MCF 10A (cell line): ENCODE results near the gene ESPNL. TPM values are rescaled to one million over a fixed set of nuclear protein-coding genes. Genes with fewer than 3 reads are reported as not detected.

Experiments used
- BruUV-seq: library from RNA; stranded (reverse); fragments of 400-500 nt; replicated peaks from 2 replicates; lab custom pipeline; 2021; lab: Mats Ljungman, UMichigan
- CTCF ChIA-PET: fragments of 300-600 bp; sonication (Branson Sonifier 250); formaldehyde crosslinking; extraction: SDS; loops from one replicate; lab custom pipeline; 2021; ENCODE audit warnings: antibody characterized with exemption, inconsistent platforms; lab: Yijun Ruan, JAX
- POLR2A ChIA-PET: fragments of 300-600, 350-650 bp; sonication (Branson Sonifier 250); formaldehyde crosslinking; extraction: SDS; loops from one replicate; lab custom pipeline; 2020; ENCODE audit warnings: antibody characterized with exemption, inconsistent platforms; lab: Yijun Ruan, JAX
- DNase-seq: peaks from one replicate; pipeline ENCODE4 v3.0.0-alpha.2; 2018; ENCODE audit not compliant: unreplicated experiment
- H3K27ac Mint-ChIP-seq: one replicate; pipeline ENCODE4 v1.8.0; 2022; ENCODE audit warnings: mild to moderate bottlenecking, low read depth, mixed read lengths; ENCODE audit not compliant: unreplicated experiment
- H3K27me3 Mint-ChIP-seq: one replicate; pipeline ENCODE4 v1.8.0; 2022; ENCODE audit warnings: mixed read lengths; ENCODE audit not compliant: insufficient read depth, unreplicated experiment
- H3K36me3 Mint-ChIP-seq: one replicate; pipeline ENCODE4 v1.8.0; 2022; ENCODE audit warnings: mild to moderate bottlenecking, moderate library complexity, mixed read lengths; ENCODE audit not compliant: insufficient read depth, unreplicated experiment
- H3K4me1 Mint-ChIP-seq: one replicate; pipeline ENCODE4 v1.8.0; 2022; ENCODE audit warnings: mixed read lengths; ENCODE audit not compliant: insufficient read depth, unreplicated experiment
- H3K4me3 Mint-ChIP-seq: one replicate; pipeline ENCODE4 v1.8.0; 2022; ENCODE audit warnings: mild to moderate bottlenecking, moderate library complexity, mixed read lengths; ENCODE audit not compliant: unreplicated experiment
- H3K9me3 Mint-ChIP-seq: one replicate; pipeline ENCODE4 v1.8.0; 2022; ENCODE audit warnings: mixed read lengths; ENCODE audit not compliant: unreplicated experiment
- CTCF ChIP-seq: fragments of 200-600 bp; IDR thresholded peaks from one replicate; pipeline ENCODE4 v1.8.0; 2022; ENCODE audit warnings: antibody characterized with exemption, mild to moderate bottlenecking; ENCODE audit not compliant: unreplicated experiment
- intact Hi-C: fragments of 100-400 bp; cut with micrococcal nuclease; formaldehyde crosslinking; loops from 2 replicates; pipeline ENCODE4 v1.14.1; 2022
- total RNA-seq: library from RNA; stranded (reverse); gene quantifications from 2 replicates; pipeline ENCODE4 v1.2.3, GENCODE V29; 2022

ESPNL gene
- total RNA-seq, 1 experiment from 2014 or later: not detected

GRCh38 chr2:238141541-238142318, 41.6 kb downstream of the ESPNL start:
- peak overlapping the region; percentile 50 for H3K4me3 Mint-ChIP-seq
- no peak for TF ChIP-seq CTCF
- H3K27me3 Mint-ChIP-seq: no peaks in the 10 kb centered on the region
- H3K36me3 Mint-ChIP-seq: no peaks in the 10 kb centered on the region
- POLR2A ChIA-PET: interaction anchor here (0.6 to 1.3 kb wide), 4 partner anchors 28 to 853 kb away, joined by 3 to 5 read pairs (median 3); no protein-coding TSS in a partner anchor
- H3K27ac Mint-ChIP-seq: peak overlapping the region; percentile 47
- CTCF ChIA-PET: no interaction called here
- H3K4me1 Mint-ChIP-seq: peaks cover 26% of the 10 kb centered on the region
- intact Hi-C loops: no loop called here
- no TSS peak for BruUV-seq
- H3K9me3 Mint-ChIP-seq: no peaks in the 10 kb centered on the region
- peak; percentile 94 for DNase-seq

- intact Hi-C loops: no loop called here
- no TSS peak for BruUV-seq
- H3K4me1 Mint-ChIP-seq: peaks cover 22% of the 10 kb centered on the region
- POLR2A ChIA-PET: interaction anchor here (1.3 kb wide), 1 partner anchor 27 kb away, joined by 5 read pairs; no protein-coding TSS in a partner anchor
- CTCF ChIA-PET: no interaction called here
- H3K27me3 Mint-ChIP-seq: no peaks in the 10 kb centered on the region
- no peak for TF ChIP-seq CTCF
- H3K27ac Mint-ChIP-seq: peak overlapping the region; percentile 47
- peak; percentile 51 for DNase-seq
- H3K9me3 Mint-ChIP-seq: no peaks in the 10 kb centered on the region
- H3K36me3 Mint-ChIP-seq: no peaks in the 10 kb centered on the region
- peak overlapping the region; percentile 50 for H3K4me3 Mint-ChIP-seq
These were observed 42.5 kb downstream of the ESPNL start for GRCh38 chr2:238142382-238143205.

- H3K36me3 Mint-ChIP-seq: no peaks in the 10 kb centered on the region
- H3K4me3 Mint-ChIP-seq: no peak overlapping the region
- DNase-seq: peak; percentile 79
- no peaks in the 10 kb centered on the region for H3K27me3 Mint-ChIP-seq
- H3K9me3 Mint-ChIP-seq: no peaks in the 10 kb centered on the region
- ChIA-PET CTCF (interaction anchor here (0.6 to 0.9 kb wide), 2 partner anchors 145 to 220 kb away, joined by 3 to 4 read pairs; no protein-coding TSS in a partner anchor), POLR2A (interaction anchor here (0.9 kb wide), 1 partner anchor 83 kb away, joined by 3 read pairs; the partner anchor contains the start of gene SCLY)
- BruUV-seq: no TSS peak
- intact Hi-C loops: no loop called here
- H3K27ac Mint-ChIP-seq: peak overlapping the region; percentile 44
- peaks cover 20% of the 10 kb centered on the region for H3K4me1 Mint-ChIP-seq
- no peak for TF ChIP-seq CTCF
These were observed 43.3 kb downstream of the ESPNL start for GRCh38 chr2:238143239-238143951.
